MM.1S (cell line): ENCODE data around the gene CCDC74B.
"Not testable (repeated sequence)": the region's sequence is repeated elsewhere in the genome, so short reads cannot be mapped to it uniquely, and the experiment has no call there.

ENCODE experiments used
- EZH2phosphoT487 ChIP-seq: fragments of 300-600 bp; sonication (generic); IDR thresholded peaks from 2 replicates; pipeline ENCODE4 v1.6.1; 2018; ENCODE audit warnings: antibody characterized with exemption, low read length
- TF ChIP-seq, protein P1 (sequence below): fragments of 300-600 bp; sonication (generic); IDR thresholded peaks from 2 replicates; pipeline ENCODE4 v1.5.1; 2016; ENCODE audit warnings: antibody characterized with exemption, low read length, mixed read lengths

DNA sequence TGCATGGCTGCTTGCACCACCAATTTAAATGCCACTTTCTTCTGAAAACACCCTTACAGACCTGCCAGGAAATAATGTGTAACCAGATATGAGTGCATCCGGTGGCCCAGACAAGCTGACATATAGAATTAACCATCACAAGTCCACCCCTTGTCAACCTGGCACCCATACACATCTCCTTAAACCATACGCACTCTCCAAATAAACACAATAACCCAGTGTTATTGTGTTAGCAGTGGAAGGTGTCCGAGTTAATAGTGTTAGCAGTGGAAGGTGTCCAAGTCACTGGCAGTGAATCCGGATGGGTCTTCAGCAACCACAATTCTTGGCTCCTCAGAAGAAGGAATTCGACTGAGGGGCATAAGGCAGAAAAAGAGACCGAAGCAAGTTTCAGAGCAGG is 3.6 kb upstream of the CCDC74B start:
- TF ChIP-seq, protein P1, sequence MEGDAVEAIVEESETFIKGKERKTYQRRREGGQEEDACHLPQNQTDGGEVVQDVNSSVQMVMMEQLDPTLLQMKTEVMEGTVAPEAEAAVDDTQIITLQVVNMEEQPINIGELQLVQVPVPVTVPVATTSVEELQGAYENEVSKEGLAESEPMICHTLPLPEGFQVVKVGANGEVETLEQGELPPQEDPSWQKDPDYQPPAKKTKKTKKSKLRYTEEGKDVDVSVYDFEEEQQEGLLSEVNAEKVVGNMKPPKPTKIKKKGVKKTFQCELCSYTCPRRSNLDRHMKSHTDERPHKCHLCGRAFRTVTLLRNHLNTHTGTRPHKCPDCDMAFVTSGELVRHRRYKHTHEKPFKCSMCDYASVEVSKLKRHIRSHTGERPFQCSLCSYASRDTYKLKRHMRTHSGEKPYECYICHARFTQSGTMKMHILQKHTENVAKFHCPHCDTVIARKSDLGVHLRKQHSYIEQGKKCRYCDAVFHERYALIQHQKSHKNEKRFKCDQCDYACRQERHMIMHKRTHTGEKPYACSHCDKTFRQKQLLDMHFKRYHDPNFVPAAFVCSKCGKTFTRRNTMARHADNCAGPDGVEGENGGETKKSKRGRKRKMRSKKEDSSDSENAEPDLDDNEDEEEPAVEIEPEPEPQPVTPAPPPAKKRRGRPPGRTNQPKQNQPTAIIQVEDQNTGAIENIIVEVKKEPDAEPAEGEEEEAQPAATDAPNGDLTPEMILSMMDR, result not testable (repeated sequence)
- TF ChIP-seq EZH2phosphoT487, result not testable (repeated sequence)
